HepG2 (cell line): ENCODE results near the gene GIPC3. TPM values are rescaled to one million over a fixed set of nuclear protein-coding genes. Genes with fewer than 3 reads are reported as not detected.

Source experiments
- ATAC-seq: fragments of 200-7000 bp; cut with Tn5 transposase; 3 replicates; pipeline ENCODE4 v1.9.1; 2020; ENCODE audit warnings: mild to moderate bottlenecking, moderate library complexity
- BruUV-seq: library from RNA; stranded (reverse); fragments of 400-500 nt; replicated peaks from 2 replicates; lab custom pipeline; 2021; lab: Mats Ljungman, UMichigan
- CTCF ChIA-PET: fragments of 300-600 bp; formaldehyde crosslinking; extraction: SDS; loops from one replicate; lab custom pipeline; 2021; ENCODE audit warnings: low total read pairs, inconsistent platforms, low intra/inter-chr PET ratio; lab: Yijun Ruan, JAX
- POLR2A ChIA-PET: fragments of 350-600 bp; sonication (Branson Sonifier 250); formaldehyde crosslinking; loops from one replicate; lab custom pipeline; 2020; ENCODE audit warnings: antibody characterized with exemption, inconsistent platforms; lab: Yijun Ruan, JAX
- DNase-seq: peaks from one replicate; pipeline ENCODE4 v3.0.0-alpha.2; 2015; ENCODE audit warnings: low spot score
- FAIRE-seq: peaks from 3 replicates; lab custom pipeline; 2011; peaks lifted over from hg19 to GRCh38; lab: Jason Lieb, UNC
- H2AFZ ChIP-seq: one replicate; pipeline ENCODE4 v1.6.1; 2011; ENCODE audit warnings: low read length, inconsistent platforms
- H3K27ac ChIP-seq: fragments of 300-600 bp; 3 replicates; pipeline ENCODE4 v1.8.0; 2011; ENCODE audit warnings: mixed run types, mild to moderate bottlenecking, mixed read lengths, low read length, inconsistent platforms; ENCODE audit not compliant: insufficient read depth; ENCODE audit errors: extremely low read length
- H3K27me3 ChIP-seq, 2 experiments: fragments of 200-600 bp in 1 of 2; 2 replicates in 1 of 2; 3 replicates in 1 of 2; pipeline versions ENCODE4 v1.6.0 to v1.8.0; 2011; ENCODE audit warnings: low read length in 2 of 2, mild to moderate bottlenecking in 2 of 2, moderate library complexity in 2 of 2, inconsistent platforms in 1 of 2; ENCODE audit not compliant: insufficient read depth in 2 of 2, control insufficient read depth in 1 of 2
- H3K36me3 ChIP-seq, 2 experiments: fragments of 200-600 bp in 1 of 2; replicated peaks in 1 of 2; 2 replicates in 1 of 2; 3 replicates in 1 of 2; pipeline versions ENCODE4 v1.5.1 to v1.8.0; 2011; ENCODE audit warnings: low read length in 2 of 2, inconsistent platforms in 1 of 2; ENCODE audit not compliant: insufficient read depth in 2 of 2, control insufficient read depth in 1 of 2
- H3K4me1 ChIP-seq: 2 replicates; pipeline ENCODE4 v1.5.1; 2012; ENCODE audit warnings: low read length, inconsistent platforms; ENCODE audit not compliant: insufficient read depth
- H3K4me2 ChIP-seq: 2 replicates; pipeline ENCODE4 v1.6.0; 2011; ENCODE audit warnings: low read depth, low read length, inconsistent platforms
- H3K4me3 ChIP-seq, 3 experiments: fragments of 200-600 bp in 1 of 3; sonication (generic), shearing (Covaris generic) in 1 of 3; replicated peaks in 1 of 3; 2 replicates each; pipeline ENCODE4 v1.5.1; 2011 to 2016; ENCODE audit warnings: low read length in 3 of 3, inconsistent platforms in 2 of 3, low read depth in 2 of 3, mild to moderate bottlenecking in 2 of 3, control low read depth in 1 of 3, mixed read lengths in 1 of 3; ENCODE audit not compliant: insufficient read depth in 1 of 3
- H3K79me2 ChIP-seq: one replicate; pipeline ENCODE4 v1.6.1; 2011; ENCODE audit warnings: low read length, inconsistent platforms; ENCODE audit not compliant: insufficient read depth
- H3K9ac ChIP-seq: 2 replicates; pipeline ENCODE4 v1.6.0; 2011; ENCODE audit warnings: mild to moderate bottlenecking, low read depth, low read length, inconsistent platforms; ENCODE audit not compliant: insufficient read depth
- H3K9me3 ChIP-seq: 2 replicates; pipeline ENCODE4 v1.5.1; 2012; ENCODE audit warnings: mild to moderate bottlenecking, low read length
- H4K20me1 ChIP-seq: 2 replicates; pipeline ENCODE4 v1.6.0; 2011; ENCODE audit warnings: inconsistent platforms, mild to moderate bottlenecking, low read length, moderate library complexity; ENCODE audit not compliant: insufficient read depth
- EP300 ChIP-seq, 3 experiments: sonication (generic) in 1 of 3; formaldehyde crosslinking in 1 of 3; IDR thresholded peaks; 2 replicates each; pipeline versions ENCODE4 v1.5.1 to v1.6.1; 2011 to 2020; ENCODE audit warnings: low read depth in 2 of 3, low read length in 2 of 3, borderline replicate concordance in 1 of 3, improper control_type of control experiment in 1 of 3, mild to moderate bottlenecking in 1 of 3, missing genetic modification reagents in 1 of 3, moderate library complexity in 1 of 3
- KAT8 ChIP-seq: IDR thresholded peaks from 2 replicates; pipeline ENCODE4 v1.6.1; 2016; ENCODE audit warnings: missing genetic modification reagents, missing compliant biosample characterization
- MIER2 ChIP-seq: IDR thresholded peaks from 2 replicates; pipeline ENCODE4 v1.6.1; 2016; ENCODE audit warnings: missing biosample characterization, missing genetic modification reagents
- NCOA2 ChIP-seq: sonication (generic); formaldehyde crosslinking; IDR thresholded peaks from 2 replicates; pipeline ENCODE4 v1.8.0; 2022; ENCODE audit warnings: inconsistent platforms
- PAF1 ChIP-seq: IDR thresholded peaks from 2 replicates; pipeline ENCODE4 v1.6.1; 2016; ENCODE audit warnings: missing genetic modification reagents, missing compliant biosample characterization
- PTBP1 ChIP-seq: fragments of 200-400 bp; formaldehyde crosslinking; IDR thresholded peaks from 2 replicates; pipeline ENCODE4 v1.6.1; 2018; ENCODE audit warnings: low read length, low read depth; ENCODE audit not compliant: poor library complexity, severe bottlenecking
- SMAD3 ChIP-seq: sonication (generic); formaldehyde crosslinking; IDR thresholded peaks from 2 replicates; pipeline ENCODE4 v1.4.0; 2020; ENCODE audit warnings: missing genetic modification reagents
- U2AF1 ChIP-seq: fragments of 200-400 bp; formaldehyde crosslinking; optimal IDR thresholded peaks from 2 replicates; pipeline ENCODE3; 2017; ENCODE audit warnings: mild to moderate bottlenecking, low read depth, low read length
- ZNF772 ChIP-seq: sonication (generic); formaldehyde crosslinking; IDR thresholded peaks from 2 replicates; pipeline ENCODE4 v1.5.0; 2020; ENCODE audit warnings: mild to moderate bottlenecking, missing genetic modification reagents
- WGBS: methylation state at CpG from one replicate; pipeline ENCODE4 v1.1.6; 2017; ENCODE audit warnings: low lambda C conversion rate; 5-methylcytosine and 5-hydroxymethylcytosine counted together
- in situ Hi-C: cut with HindIII; loops from 2 replicates; pipeline ENCODE4 v1.10.0; 2017; ENCODE audit warnings: low pct_unique_long_range_greater_than_20kb; ENCODE audit not compliant: extremely low pct_ligation_motif_present
- intact Hi-C: fragments of 100-400 bp; cut with micrococcal nuclease; formaldehyde crosslinking; loops from one replicate; pipeline ENCODE4 v1.10.0; 2022; ENCODE audit not compliant: unreplicated experiment
- polyA plus RNA-seq, 8 experiments: library from polyadenylated mRNA; depleted of rRNA in 3 of 8; stranded (reverse) in 7 of 8; unstranded in 1 of 8; fragments of >200 nt; fragmentation: Illumina TruSeq in 4 of 8; extraction: Trizol in 4 of 8; gene quantifications; 2 replicates each; pipeline versions ENCODE4 v1.2.1 to v1.2.3, GENCODE V29; 2011 to 2016; ENCODE audit warnings: low read depth in 4 of 8, missing spikeins in 1 of 8, mixed read lengths in 1 of 8; ENCODE audit not compliant: insufficient read depth in 1 of 8
- total RNA-seq, 5 experiments: library from RNA; depleted of rRNA; stranded (reverse); fragments of >200 nt; fragmentation: Illumina TruSeq; extraction: Trizol; gene quantifications; 2 replicates each; pipeline ENCODE4 v1.2.3, GENCODE V29; 2016; ENCODE audit warnings: low read depth in 1 of 5
- TF ChIP-seq, protein P1 (sequence below): IDR thresholded peaks from 2 replicates; pipeline ENCODE4 v1.6.1; 2016; ENCODE audit warnings: low read depth

The GIPC3 gene
- total and polyA plus RNA-seq, 2 of the 13 experiments (the other 11 are each of a cell fraction or from before 2014, with no cell fraction given) = 0.05 TPM; not detected in 1

DNA sequence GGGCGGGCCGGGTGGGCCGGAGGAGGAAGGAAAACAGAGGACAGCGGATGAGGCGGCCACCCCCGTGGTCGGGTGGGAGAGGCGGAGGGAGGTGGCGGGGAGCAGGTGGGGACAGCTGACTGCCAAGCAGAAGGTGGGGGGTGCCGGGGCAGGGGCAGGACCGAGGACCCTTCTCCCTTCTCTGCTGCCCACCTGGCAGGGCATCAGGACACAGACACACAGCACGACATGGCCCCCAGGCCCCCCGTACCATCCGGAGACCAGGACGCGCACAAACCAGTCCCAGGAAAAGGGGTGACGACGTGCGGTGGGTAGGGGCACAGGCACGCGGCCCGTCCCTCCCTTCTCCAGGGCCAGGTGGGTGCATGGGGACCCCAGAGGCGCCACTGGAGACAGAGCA is 52.3 kb downstream of the GIPC3 start:
- Histone ChIP-seq H4K20me1 (no peaks in the 10 kb centered on the region), H3K27ac (no peak overlapping the region), H3K36me3 (peaks cover 2 to 3% of the 10 kb centered on the region in 2 experiments; a peak in 2 of 5 replicates), H3K79me2 (no peaks in the 10 kb centered on the region), H3K9me3 (no peaks in the 10 kb centered on the region), H2AFZ (no peak overlapping the region), H3K4me1 (no peaks in the 10 kb centered on the region), H3K4me3 (no peak overlapping the region), H3K27me3 (no peaks in the 10 kb centered on the region), H3K9ac (no peak overlapping the region), H3K4me2 (no peak overlapping the region)
- ATAC-seq (no peak), DNase-seq (no peak), FAIRE-seq (no peak)
- ChIA-PET CTCF (no interaction called here), POLR2A (no interaction called here)
- no TSS peak for BruUV-seq
- WGBS = 96% methylated on average over 22 of the region's 23 CpGs
- in situ Hi-C loops (no loop called here), intact Hi-C loops (no loop called here)
- TF ChIP-seq PAF1 (CRISPR knock-in tag) (no peak), PTBP1 (no peak), SMAD3 (CRISPR knock-in tag) (no peak), U2AF1 (no peak), ZNF772 (CRISPR knock-in tag) (no peak), KAT8 (CRISPR knock-in tag) (no peak), NCOA2 (CRISPR knock-in tag) (no peak), MIER2 (no peak), EP300 (IDR thresholded peaks at IDR 0.05; ENCODE audit: low read depth in 2 of 2, low read length in 2 of 2) (no peak), EP300 (CRISPR knock-in tag; IDR thresholded peaks at IDR 0.05; ENCODE audit: borderline replicate concordance) (no peak)
- TF ChIP-seq, protein P1, sequence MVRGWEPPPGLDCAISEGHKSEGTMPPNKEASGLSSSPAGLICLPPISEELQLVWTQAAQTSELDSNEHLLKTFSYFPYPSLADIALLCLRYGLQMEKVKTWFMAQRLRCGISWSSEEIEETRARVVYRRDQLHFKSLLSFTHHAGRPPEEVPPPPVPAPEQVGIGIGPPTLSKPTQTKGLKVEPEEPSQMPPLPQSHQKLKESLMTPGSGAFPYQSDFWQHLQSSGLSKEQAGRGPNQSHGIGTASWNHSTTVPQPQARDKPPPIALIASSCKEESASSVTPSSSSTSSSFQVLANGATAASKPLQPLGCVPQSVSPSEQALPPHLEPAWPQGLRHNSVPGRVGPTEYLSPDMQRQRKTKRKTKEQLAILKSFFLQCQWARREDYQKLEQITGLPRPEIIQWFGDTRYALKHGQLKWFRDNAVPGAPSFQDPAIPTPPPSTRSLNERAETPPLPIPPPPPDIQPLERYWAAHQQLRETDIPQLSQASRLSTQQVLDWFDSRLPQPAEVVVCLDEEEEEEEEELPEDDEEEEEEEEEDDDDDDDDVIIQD (CRISPR knock-in tag) = no peak
